ENCODE data around the gene NAA80.
"Not testable (repeated sequence)": the region's sequence is repeated elsewhere in the genome, so short reads cannot be mapped to it uniquely, and the experiment has no call there.

Gene NAA80

GRCh38 chr3:50269460-50269859, 29.7 kb downstream of the NAA80 start:
- no peak for DNase-seq (ENCODE audit: low spot score)

GRCh38 chr3:50268703-50269451, 30.3 kb downstream of the NAA80 start, which contains the start of gene SEMA3B:
TSS of gene SEMA3B (plus strand) at chr3:50269147. CDS start at chr3:50269241, 94 bp downstream.
- no peak for DNase-seq (ENCODE audit: low spot score)

- DNase-seq (ENCODE audit: low spot score), result no peak
These were observed 30.9 kb downstream of the NAA80 start for GRCh38 chr3:50268276-50268675.

DNA sequence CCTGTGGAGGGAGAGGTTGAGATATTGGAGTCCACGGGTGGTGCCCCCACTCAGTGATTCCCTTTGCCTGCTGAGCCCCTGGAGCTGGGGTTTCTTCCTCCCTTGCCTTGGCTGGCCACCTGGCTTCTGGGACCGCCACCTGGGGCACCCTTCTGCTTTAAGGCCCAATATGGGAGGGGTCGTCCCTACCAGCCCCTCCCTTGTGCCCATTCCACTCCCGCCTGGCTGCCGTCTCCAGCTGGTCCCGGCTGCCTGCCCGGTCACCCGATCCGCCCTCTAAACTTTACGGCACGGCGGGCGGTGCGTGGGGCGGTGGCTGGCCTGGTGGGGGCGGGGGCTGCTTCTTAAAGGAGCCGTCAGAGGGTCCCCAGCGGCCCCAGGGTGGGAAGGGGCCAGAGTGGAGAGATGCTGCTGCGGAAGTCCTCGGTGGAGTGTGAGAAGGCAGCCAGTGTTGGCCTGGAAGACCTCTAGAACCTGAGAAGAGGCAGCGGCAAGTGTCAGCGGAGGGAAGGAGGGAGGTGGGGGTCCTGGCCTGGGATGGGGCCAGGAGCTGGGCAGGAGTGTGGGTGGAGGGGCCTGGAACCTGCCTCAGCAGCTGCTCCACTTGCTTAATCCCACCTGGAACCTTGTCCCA, 31.8 kb downstream of the NAA80 start:
- peak; percentile 79 for DNase-seq (ENCODE audit: low spot score)

DNA sequence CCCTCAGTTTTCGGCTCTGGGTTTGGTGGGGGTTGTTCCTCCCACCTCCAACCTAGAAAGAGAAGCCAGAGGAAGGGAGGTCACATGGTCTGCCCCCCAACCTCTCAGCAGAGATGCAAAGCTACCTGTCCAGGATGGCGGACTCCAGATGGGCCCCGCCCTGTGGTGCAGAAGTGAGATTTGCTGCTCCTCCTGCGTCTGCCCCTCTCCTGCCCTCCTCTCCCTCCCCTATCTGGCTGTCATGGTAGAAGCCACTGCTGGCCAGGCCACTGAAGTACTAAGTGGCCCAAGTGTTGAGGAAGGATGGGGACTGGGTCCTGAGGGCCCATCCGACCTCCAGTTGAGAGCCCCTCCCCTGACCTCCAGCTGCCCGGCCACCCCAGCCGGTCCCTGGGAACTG, 32.4 kb downstream of the NAA80 start:
- DNase-seq (ENCODE audit: low spot score), result no peak

DNA sequence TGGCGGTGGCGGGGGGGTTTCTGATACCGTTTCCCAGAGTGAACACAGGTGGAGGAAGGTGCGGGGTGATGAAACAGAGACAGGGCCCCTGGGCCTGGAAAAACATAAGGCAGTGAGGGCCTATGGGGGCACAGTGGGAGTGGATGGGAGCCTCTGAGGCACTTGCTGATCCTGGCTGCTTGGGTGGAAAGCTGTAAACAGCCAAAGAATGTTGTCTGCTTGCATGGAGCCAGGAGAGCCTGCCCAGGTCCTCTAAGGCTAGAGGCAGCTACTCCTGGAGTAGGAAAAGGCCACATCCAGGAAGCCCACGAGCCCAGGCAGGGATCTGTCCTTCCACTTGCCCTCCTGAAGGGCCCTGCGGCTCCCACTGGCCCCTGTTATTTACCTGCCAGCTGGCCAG, 33.2 kb downstream of the NAA80 start:
- DNase-seq (ENCODE audit: low spot score), result no peak

- DNase-seq (ENCODE audit: low spot score), result no peak
These were observed 33.6 kb downstream of the NAA80 start for GRCh38 chr3:50265571-50265970.

- no peak for DNase-seq (ENCODE audit: low spot score)
These were observed 34.2 kb downstream of the NAA80 start for GRCh38 chr3:50264964-50265485.

DNA sequence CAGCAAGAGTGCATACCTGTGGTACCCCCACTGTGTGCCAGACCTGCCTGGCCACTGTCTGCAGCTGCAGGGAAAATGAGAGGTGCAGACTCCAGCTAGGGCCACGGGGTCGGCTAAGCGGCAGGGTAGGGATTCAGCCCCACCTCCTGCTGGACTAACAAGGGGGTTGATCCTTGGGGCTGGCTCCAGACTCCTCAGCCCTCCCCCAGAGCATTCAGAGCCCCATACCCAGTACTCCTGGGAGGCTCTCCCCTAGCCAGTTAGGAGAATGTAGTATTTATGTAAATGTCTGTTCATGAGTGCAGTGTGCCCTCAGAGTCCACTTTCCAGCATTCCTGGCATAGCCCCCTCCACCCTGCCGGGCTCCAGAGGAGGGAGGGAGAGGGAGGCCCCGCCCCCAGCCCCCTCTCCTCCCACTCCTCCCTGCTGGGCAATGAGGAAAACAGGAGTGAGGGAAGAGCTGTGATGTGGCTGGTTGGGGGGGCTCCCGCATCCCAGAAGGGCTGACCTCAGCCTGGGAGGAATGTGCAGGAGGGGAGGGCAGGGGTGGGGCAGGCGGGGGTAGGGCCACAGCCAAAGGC, 34.7 kb downstream of the NAA80 start:
- peak; percentile 93 for DNase-seq (ENCODE audit: low spot score)

GRCh38 chr3:50263478-50264382, 35.5 kb downstream of the NAA80 start:
- DNase-seq (ENCODE audit: low spot score), result no peak

GRCh38 chr3:50262778-50263177, 36.4 kb downstream of the NAA80 start:
- DNase-seq (ENCODE audit: low spot score), result no peak

DNA sequence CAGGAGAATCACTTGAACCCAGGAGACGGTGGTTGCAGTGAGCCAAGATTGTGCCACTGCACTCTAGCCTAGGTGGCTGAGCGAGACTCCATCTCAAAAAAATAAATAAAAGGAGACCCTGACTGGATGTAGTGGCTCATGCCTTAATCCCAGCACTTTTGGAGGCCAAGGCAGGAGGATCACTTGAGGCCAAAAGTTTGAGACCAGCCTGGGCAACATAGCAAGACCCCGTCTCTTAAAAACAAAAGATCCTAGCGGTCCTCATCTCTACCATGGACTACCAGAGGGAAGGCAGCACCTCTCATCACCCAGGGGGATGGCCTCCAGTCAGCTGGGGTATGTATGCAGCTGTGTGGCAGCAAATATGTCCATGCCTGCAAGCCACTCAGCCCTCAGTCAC, 37.0 kb downstream of the NAA80 start:
- not testable (repeated sequence) for DNase-seq (ENCODE audit: low spot score)

GRCh38 chr3:50261505-50261904, 37.7 kb downstream of the NAA80 start:
- DNase-seq (ENCODE audit: low spot score), result no peak

DNA sequence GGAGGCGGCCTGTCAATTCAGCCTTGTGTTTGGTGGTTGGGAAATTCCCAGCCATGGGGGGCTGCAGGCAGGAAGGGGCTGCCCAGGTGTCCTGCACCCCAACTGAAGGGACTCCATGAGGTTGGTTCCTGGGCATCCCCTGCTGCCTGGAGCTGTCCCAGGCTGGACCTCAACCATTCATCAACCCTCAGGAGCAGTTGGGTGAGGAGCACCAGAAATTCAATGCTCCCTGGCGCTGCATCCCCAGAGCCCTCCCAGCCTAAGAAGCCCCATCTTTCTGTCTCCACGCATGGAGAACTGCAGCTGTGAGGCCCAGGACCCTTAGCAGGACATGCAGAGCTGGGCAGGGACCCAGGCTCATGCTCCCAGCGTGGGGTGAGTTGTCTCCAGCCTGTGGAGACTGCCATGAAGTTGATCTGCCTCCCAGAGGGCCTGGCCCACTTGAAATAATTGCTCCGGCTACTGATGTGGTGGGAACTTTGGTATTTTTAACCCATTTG, 38.2 kb downstream of the NAA80 start:
- DNase-seq (ENCODE audit: low spot score), result no peak

- DNase-seq (ENCODE audit: low spot score), result peak; percentile 96
These were observed 38.9 kb downstream of the NAA80 start for GRCh38 chr3:50260027-50260941.

GRCh38 chr3:50259432-50260026, 39.7 kb downstream of the NAA80 start:
- no peak for DNase-seq (ENCODE audit: low spot score)

DNA sequence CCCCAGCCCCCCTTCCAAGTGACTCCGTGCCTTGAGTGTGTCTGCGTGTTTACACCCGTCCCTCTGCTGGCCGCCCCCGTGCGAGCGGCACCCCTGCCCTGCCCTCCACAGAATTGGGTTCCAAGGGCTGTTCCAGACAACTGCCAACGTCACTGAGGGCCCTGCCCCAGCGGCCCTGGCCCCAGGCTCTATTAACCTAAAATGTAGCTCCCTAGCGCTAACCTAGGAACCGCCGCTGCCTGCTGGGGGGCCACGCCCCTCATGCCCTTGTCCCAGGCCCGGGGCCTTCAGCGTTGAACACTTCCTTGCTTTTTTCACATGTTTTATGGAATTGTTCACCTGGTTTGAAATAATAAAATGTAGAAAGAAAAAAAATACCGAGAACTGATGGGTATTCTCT, 40.2 kb downstream of the NAA80 start:
- DNase-seq (ENCODE audit: low spot score), result no peak

DNA sequence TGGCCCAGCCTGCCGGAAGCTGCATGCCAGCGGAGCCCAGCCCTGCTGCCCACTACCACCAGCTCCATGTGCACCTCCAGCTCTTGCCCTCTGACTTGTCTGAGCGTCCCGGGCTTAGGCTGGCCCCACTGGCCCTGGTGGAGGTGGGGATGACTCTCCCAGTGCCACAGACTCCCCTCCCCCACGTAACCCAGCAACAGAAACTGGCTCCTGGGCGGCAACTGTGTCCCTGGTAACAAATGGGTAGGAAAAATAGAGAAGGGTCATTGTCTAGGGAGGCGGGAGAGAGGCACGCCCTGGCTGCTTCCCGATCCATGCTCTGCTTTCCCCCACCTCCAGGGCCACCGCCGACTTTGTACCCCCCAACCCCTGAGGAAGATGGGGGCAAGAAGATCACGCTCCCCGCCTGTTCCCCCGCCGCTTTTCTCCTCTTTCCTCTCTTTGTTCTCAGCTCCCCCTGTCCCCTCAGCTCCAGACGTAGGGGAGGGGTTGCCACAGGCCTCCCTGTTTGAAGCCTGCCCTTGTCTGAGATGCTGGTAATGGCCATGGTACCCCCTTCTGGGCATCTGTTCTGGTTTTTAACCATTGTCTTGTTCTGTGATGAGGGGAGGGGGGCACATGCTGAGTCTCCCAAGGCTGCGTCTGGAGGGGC, 41.0 kb downstream of the NAA80 start:
- DNase-seq (ENCODE audit: low spot score), result no peak

DNA sequence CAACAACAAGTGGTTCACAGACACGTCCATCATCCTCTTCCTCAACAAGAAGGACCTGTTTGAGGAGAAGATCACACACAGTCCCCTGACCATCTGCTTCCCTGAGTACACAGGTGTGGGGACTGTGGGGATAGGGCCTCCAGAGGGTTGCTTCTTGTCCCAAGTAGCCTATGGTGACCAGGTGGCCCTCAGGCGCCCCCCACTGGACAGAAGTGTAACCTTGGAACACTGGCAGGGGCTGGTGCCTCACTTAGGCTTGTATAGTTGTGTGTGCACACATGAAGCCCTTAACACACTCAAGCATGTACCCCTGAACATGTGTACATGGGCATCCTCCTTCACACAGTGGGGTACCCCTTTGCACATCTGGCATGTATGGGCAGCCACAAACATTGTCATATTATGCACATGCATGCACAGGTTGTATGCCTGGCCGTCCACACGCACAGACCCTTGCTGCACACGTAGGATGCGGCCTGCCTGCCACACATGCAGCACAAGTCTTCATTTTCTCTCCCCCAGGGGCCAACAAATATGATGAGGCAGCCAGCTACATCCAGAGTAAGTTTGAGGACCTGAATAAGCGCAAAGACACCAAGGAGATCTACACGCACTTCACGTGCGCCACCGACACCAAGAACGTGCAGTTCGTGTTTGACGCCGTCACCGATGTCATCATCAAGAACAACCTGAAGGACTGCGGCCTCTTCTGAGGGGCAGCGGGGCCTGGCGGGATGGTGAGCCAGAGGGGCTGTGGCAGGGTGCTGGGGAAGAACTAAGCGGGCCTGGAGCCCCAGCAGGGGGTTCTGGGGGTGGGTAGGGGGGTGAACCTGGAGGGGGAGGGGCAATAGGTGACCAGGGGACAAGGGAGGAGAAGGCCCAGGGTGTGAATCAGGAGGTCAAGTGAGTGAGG, 42.0 kb downstream of the NAA80 start:
- no peak for DNase-seq (ENCODE audit: low spot score)
